ENCODE results near the gene DPH3.

DNA sequence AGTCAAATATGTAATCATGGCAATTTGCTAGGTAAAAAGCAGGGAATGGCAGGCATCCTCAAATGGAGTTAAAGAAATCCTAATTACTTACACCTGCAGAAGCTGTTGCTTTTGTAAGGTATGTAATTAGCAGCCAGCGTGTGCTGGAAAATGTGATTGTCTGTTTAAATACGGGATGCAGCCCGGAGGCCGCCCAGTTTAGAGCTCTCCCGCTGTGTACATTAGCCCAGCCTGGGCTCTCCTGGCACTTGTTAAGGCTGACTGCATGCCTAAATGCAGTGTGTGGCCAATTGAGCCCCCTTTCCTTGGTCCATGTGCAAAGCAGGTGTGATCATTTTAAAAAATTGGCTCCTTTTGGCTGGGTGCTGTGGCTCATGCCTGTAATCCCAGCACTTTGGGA is 9.0 kb downstream of the DPH3 start:
- TF ChIP-seq, protein P1, sequence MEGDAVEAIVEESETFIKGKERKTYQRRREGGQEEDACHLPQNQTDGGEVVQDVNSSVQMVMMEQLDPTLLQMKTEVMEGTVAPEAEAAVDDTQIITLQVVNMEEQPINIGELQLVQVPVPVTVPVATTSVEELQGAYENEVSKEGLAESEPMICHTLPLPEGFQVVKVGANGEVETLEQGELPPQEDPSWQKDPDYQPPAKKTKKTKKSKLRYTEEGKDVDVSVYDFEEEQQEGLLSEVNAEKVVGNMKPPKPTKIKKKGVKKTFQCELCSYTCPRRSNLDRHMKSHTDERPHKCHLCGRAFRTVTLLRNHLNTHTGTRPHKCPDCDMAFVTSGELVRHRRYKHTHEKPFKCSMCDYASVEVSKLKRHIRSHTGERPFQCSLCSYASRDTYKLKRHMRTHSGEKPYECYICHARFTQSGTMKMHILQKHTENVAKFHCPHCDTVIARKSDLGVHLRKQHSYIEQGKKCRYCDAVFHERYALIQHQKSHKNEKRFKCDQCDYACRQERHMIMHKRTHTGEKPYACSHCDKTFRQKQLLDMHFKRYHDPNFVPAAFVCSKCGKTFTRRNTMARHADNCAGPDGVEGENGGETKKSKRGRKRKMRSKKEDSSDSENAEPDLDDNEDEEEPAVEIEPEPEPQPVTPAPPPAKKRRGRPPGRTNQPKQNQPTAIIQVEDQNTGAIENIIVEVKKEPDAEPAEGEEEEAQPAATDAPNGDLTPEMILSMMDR (IDR thresholded peaks at IDR 0.05): no peak
- no peak for TF ChIP-seq POLR2A (IDR thresholded peaks at IDR 0.05)
